GM12892 (cell line): ENCODE measurements around the gene LLGL2.

Experiments used
- POLR2A ChIP-seq: IDR thresholded peaks from 2 replicates; pipeline ENCODE4 v1.6.1; 2011; ENCODE audit warnings: low read depth, low read length, control low read depth
- POLR2AphosphoS5 ChIP-seq: IDR thresholded peaks from 2 replicates; pipeline ENCODE4 v1.6.1; 2011; ENCODE audit warnings: low read depth, low read length, control low read depth
- TAF1 ChIP-seq: IDR thresholded peaks from 2 replicates; pipeline ENCODE4 v1.6.1; 2011; ENCODE audit warnings: low read depth, mild to moderate bottlenecking, control low read depth, low read length, borderline replicate concordance

DNA sequence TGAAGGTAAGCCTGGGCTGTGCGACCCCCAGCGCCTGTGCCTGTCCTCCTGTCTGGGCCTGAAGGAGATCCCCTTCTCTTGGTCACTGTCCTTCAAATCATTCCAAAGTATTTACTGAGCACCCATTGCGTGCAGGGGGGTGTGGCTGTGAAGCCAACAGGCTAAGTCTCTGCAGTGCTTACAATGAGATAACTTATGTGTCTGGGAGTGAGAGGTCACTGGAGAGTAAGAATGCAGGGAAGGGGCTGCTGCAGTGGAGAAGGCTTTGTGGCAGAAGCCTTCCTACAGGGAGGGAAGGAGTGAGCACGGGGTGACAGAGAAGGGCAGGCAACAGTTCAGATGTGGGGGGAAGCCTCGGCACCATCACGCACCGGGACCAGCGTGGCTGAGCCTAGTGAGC is 96.6 kb downstream of the LLGL2 start:
- TF ChIP-seq POLR2A (no peak), POLR2AphosphoS5 (no peak), TAF1 (no peak)
